Vagina (tissue), 2 donors: ENCODE data around the gene CAMP. TPM values are rescaled to one million over a fixed set of nuclear protein-coding genes. Genes with fewer than 3 reads are reported as not detected.

Experiments
- DNase-seq, 2 donors: peaks; one replicate each; pipeline ENCODE4 v3.0.0-alpha.2; 2017; ENCODE audit errors: extremely low spot score in 2 of 2
- H3K27ac ChIP-seq: fragments of 200-600 bp; sonication (generic); one replicate; pipeline ENCODE4 v1.5.1; 2019
- H3K27me3 ChIP-seq: fragments of 200-600 bp; sonication (generic); one replicate; pipeline ENCODE4 v1.5.1; 2019
- H3K36me3 ChIP-seq, 2 donors: fragments of 200-600 bp; sonication (generic); one replicate each; pipeline ENCODE4 v1.5.1; 2017 to 2019
- H3K4me1 ChIP-seq: fragments of 200-600 bp; sonication (generic); one replicate; pipeline ENCODE4 v1.5.1; 2019
- H3K4me3 ChIP-seq, 2 donors: fragments of 200-600 bp; sonication (generic); 1 replicate in 1 of 2; 2 replicates in 1 of 2; pipeline ENCODE4 v1.5.1; 2016 to 2019
- H3K9me3 ChIP-seq: fragments of 200-600 bp; sonication (generic); one replicate; pipeline ENCODE4 v1.5.1; 2019
- POLR2A ChIP-seq, 2 donors: fragments of 450-650 bp; IDR thresholded peaks; one replicate each; pipeline ENCODE4 v1.6.1; 2017; ENCODE audit warnings: antibody characterized with exemption in 2 of 2, mild to moderate bottlenecking in 2 of 2, moderate library complexity in 2 of 2
- POLR2AphosphoS5 ChIP-seq, 2 donors: sonication (generic); formaldehyde crosslinking; IDR thresholded peaks; one replicate each; pipeline ENCODE4 v1.9.0; 2017; ENCODE audit warnings: antibody characterized with exemption in 2 of 2, mild to moderate bottlenecking in 2 of 2, low read depth in 1 of 2; ENCODE audit not compliant: insufficient read depth in 1 of 2
- intact Hi-C: fragments of 100-400 bp; cut with DNase I; formaldehyde crosslinking; loops from one replicate; pipeline ENCODE4 v1.15.1; 2023
- total RNA-seq: library from RNA; depleted of rRNA; stranded (reverse); fragments of >200 nt; gene quantifications from one replicate; pipeline ENCODE4 v1.2.3, GENCODE V29; 2016
- TF ChIP-seq, protein P1 (sequence below), 3 experiments: fragments of 450-650 bp in 2 of 3; fragments of 200-600 bp in 1 of 3; sonication (generic) in 1 of 3; IDR thresholded peaks; one replicate each; pipeline ENCODE4 v1.5.1; 2017 to 2019; ENCODE audit warnings: antibody characterized with exemption in 3 of 3, mild to moderate bottlenecking in 2 of 3, moderate library complexity in 2 of 3

CAMP gene, protein sequence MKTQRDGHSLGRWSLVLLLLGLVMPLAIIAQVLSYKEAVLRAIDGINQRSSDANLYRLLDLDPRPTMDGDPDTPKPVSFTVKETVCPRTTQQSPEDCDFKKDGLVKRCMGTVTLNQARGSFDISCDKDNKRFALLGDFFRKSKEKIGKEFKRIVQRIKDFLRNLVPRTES
- total RNA-seq = not detected

GRCh38 chr3:48222616-48223513 lies at the start of gene CAMP:
TSS of gene CAMP (plus strand) at chr3:48223495. CDS start at chr3:48223512, 17 bp downstream.
- Histone ChIP-seq H3K9me3 (no peaks in the 10 kb centered on the region), H3K27me3 (no peaks in the 10 kb centered on the region), H3K36me3 (no peaks in the 10 kb centered on the region), H3K4me1 (peaks cover 6% of the 10 kb centered on the region), H3K27ac (no peak within 1 kb of the TSS), H3K4me3 (no peak within 1 kb of the TSS)
- TF ChIP-seq POLR2A (IDR thresholded peaks at IDR 0.05) = no peak
- TF ChIP-seq POLR2AphosphoS5 (IDR thresholded peaks at IDR 0.05; ENCODE audit: insufficient read depth in 1 of 2, low read depth in 1 of 2) = no peak
- TF ChIP-seq, protein P1, sequence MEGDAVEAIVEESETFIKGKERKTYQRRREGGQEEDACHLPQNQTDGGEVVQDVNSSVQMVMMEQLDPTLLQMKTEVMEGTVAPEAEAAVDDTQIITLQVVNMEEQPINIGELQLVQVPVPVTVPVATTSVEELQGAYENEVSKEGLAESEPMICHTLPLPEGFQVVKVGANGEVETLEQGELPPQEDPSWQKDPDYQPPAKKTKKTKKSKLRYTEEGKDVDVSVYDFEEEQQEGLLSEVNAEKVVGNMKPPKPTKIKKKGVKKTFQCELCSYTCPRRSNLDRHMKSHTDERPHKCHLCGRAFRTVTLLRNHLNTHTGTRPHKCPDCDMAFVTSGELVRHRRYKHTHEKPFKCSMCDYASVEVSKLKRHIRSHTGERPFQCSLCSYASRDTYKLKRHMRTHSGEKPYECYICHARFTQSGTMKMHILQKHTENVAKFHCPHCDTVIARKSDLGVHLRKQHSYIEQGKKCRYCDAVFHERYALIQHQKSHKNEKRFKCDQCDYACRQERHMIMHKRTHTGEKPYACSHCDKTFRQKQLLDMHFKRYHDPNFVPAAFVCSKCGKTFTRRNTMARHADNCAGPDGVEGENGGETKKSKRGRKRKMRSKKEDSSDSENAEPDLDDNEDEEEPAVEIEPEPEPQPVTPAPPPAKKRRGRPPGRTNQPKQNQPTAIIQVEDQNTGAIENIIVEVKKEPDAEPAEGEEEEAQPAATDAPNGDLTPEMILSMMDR (IDR thresholded peaks at IDR 0.05) = no peak
- DNase-seq = no peak
- intact Hi-C loops = no loop called here

DNA sequence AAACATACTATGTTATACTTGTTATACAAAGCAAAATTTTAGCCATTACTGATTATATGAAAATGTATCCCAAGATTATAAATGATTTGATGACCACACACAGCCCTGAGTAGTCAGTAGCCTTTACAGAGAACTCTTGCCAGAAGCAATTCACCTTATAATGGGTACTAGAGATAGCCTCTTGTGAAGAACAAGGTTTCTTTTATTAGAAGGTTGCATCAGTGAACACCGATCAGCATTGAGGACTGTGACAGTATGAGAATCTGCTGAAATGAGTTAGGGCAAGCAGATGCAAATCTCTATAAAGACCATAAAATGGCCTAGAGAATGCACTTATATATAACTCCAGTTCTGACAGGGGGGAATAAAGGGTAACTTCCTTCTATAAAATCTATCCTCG lies 45.2 kb upstream of the CAMP start:
- TF ChIP-seq, protein P1 (IDR thresholded peaks at IDR 0.05) = no peak
- no peak for TF ChIP-seq POLR2A (IDR thresholded peaks at IDR 0.05)
- TF ChIP-seq POLR2AphosphoS5 (IDR thresholded peaks at IDR 0.05; ENCODE audit: insufficient read depth in 1 of 2, low read depth in 1 of 2) = no peak
- no peaks in the 10 kb centered on the region for H3K36me3 ChIP-seq

GRCh38 chr3:48180021-48180420 lies 43.3 kb upstream of the CAMP start:
- Histone ChIP-seq H3K4me1 (no peaks in the 10 kb centered on the region), H3K9me3 (no peaks in the 10 kb centered on the region), H3K36me3 (no peaks in the 10 kb centered on the region), H3K4me3 (no peak overlapping the region), H3K27me3 (no peaks in the 10 kb centered on the region), H3K27ac (no peak overlapping the region)
- intact Hi-C loops = no loop called here
- no peak for DNase-seq
- TF ChIP-seq POLR2A (IDR thresholded peaks at IDR 0.05) (no peak), POLR2AphosphoS5 (IDR thresholded peaks at IDR 0.05; ENCODE audit: insufficient read depth in 1 of 2, low read depth in 1 of 2) (no peak)
- TF ChIP-seq, protein P1 (IDR thresholded peaks at IDR 0.05) = no peak

More for the DNA sequence above, 45.2 kb upstream of the CAMP start:
- no peak overlapping the region for H3K4me3 ChIP-seq
- DNase-seq = no peak
- no peaks in the 10 kb centered on the region for H3K9me3 ChIP-seq
- H3K27me3 ChIP-seq = no peaks in the 10 kb centered on the region
- intact Hi-C loops = no loop called here
- no peaks in the 10 kb centered on the region for H3K4me1 ChIP-seq
- H3K27ac ChIP-seq = no peak overlapping the region

DNA sequence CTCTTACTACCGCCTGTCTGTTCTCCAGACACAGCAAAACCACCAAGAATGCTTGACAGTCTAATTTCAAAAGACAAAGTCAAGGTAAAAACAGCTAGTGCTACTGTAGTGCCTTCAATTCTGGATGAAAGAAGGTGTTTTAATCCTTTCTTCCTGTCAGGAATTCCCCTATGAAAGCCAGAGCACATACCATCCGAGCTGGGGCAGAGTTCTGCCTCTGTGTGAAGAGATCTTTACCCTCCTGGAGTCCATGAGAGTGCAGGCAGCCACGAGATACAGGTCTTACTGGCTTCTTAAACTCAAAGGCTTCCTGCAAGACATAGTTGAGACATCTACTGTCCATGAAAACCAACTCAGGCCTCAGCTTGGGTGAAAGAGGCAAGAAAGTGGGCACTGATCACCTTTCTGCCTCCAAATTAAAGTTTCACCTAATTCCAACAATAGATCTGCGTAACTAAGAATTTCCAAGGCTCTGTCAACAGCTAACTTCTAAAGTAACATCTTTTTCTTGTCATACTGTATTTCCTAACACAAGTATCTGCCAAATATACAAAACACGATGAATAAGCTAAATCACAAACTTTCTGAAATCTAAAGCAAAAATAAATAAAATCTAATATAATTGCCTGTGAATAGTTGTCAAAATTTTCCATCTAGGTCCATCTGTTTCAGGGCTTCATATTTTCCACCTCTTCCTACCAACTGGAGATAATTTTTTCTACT lies 42.6 kb upstream of the CAMP start:
- intact Hi-C loops = no loop called here
- Histone ChIP-seq H3K36me3 (no peaks in the 10 kb centered on the region), H3K27ac (no peak overlapping the region), H3K27me3 (no peaks in the 10 kb centered on the region), H3K9me3 (no peaks in the 10 kb centered on the region), H3K4me1 (no peaks in the 10 kb centered on the region), H3K4me3 (no peak overlapping the region)
- no peak for TF ChIP-seq POLR2AphosphoS5 (IDR thresholded peaks at IDR 0.05; ENCODE audit: insufficient read depth in 1 of 2, low read depth in 1 of 2)
- TF ChIP-seq POLR2A (IDR thresholded peaks at IDR 0.05) = no peak
- TF ChIP-seq, protein P1 (IDR thresholded peaks at IDR 0.05) = no peak
- no peak for DNase-seq
